HG02642 (cell line): ENCODE results near the gene SCRN2.

Experiments used
- ATAC-seq: cut with Tn5 transposase; IDR thresholded peaks from one replicate; pipeline ENCODE4 v1.9.1; 2021; ENCODE audit warnings: mild to moderate bottlenecking; ENCODE audit not compliant: unreplicated experiment, poor library complexity

SCRN2 gene

GRCh38 chr17:47823519-47823918 lies 17.6 kb downstream of the SCRN2 start:
- no peak for ATAC-seq

- no peak for ATAC-seq
Measured at GRCh38 chr17:47822785-47823184, 18.3 kb downstream of the SCRN2 start.

DNA sequence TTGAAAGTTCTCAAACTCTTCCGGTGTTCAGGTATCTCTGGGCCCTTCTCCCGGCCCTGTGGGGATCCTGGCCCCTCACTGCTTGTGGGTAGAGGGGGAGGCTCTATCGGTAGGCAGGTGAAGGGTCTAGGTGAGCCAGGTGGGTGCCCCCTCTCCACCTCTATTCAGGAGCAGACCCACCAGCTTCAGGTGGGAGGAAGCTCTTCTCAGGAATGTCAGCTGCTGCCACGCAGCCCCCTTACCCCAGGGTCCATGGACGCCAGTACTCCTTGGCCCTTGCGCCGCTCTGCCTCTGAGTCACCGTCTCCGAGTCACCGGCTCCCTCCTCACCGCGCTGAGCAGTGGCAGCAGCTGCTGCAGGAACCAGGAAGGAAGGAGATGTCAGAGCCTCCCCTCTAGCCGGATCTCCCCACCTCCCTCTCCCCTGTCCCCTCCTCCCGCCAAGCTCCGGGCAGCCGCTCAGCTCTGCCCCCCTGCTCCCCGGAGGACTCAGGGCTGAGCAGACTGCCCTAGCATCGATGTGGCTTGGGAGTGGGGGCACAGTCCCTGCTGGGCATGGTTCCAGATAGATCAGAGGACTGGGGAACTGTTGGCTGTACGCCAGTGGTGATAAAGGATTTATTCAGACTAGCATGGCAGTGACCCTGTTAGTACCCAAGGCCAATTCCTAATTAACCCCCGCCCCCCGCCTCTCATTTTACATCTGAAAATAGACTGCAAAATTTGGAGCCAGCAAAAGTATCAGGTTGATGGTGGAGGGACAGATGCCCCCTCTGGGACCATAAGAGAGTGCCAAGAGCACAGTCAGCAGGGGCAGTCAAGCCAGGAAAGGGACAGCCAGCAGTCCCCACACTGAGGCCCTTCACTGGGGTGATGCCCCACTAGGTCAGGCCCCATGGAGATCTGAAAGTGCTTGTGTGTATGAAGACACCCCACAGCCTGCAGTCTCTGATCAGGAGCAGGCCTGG lies 19.4 kb downstream of the SCRN2 start, which contains the start of gene OSBPL7:
OSBPL7 (minus strand) TSS at position 371 of the 968 bp plus-strand sequence. CDS start 1,516 bp downstream, outside the sequence.
- peak; percentile 80 for ATAC-seq

GRCh38 chr17:47821031-47821423 lies 20.0 kb downstream of the SCRN2 start:
- ATAC-seq: no peak

DNA sequence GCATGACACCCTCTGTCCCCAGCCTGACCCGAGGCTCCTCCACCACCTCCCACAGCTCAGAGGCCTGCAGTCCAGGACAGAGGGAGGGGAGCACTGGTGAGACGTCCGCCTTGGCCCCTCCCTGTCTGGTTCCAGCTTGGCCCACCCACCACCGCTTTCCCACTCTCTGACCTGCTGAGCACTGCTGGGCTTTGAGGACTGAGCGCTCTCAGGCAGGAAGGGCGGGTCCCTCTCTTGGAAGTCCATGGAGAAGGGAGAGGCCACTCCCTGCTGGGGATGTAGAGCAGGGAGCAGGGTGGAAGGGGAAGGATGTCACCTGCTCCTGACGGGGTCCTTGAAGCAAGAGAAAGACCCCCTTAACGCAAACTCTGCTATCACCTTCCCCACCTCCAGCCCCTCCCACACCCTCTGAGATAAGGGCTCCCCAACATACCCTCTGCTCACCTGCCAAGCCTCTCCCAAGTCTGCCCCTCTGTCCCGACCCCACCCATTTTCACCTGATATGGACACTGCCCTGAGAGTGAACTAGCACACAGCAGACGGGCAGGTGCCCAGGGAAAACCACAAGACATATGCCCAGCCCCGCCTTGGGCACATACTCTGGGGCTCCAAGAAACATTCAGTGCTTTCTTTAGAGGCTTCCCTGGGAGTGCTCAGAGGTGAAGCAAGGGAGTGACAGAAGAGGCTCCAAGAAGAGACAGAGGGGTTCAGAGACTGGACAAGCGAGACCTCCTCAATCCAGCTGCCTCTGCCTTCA lies 20.9 kb downstream of the SCRN2 start:
- no peak for ATAC-seq

GRCh38 chr17:47819475-47819874 lies 21.6 kb downstream of the SCRN2 start:
- no peak for ATAC-seq

GRCh38 chr17:47818002-47818695 lies 22.9 kb downstream of the SCRN2 start:
- ATAC-seq: no peak

GRCh38 chr17:47816947-47817346 lies 24.1 kb downstream of the SCRN2 start:
- ATAC-seq: no peak

DNA sequence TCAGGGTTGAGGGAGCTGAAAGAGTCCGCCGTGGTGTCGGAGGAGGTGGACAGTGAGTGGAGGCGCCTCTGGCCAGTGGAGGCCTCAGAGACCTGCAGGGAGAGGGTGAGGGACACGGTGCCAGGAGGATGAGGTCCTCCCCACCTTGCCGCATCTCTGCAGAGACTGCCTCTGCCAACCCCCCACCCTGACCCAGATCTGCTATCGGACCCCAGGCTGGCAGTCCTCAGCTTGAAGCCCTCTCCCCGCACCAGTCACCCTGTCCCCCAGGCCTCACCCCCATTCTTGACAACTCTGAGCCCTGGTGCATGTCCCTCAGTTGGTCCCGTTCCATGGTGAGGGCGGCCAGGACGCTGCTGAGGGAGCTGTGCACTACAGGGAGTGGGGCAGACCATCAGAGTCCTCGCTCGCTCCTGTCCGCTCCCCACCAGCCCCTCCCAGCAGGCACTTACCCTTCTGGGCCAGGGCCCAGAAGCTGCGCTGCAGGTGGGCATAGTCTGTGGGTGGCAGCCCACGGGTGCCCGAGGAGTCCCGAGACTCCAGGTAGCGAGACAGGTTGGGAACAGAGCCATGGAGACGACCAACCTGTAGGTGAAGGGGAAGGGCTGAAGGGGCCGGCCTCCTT lies 24.9 kb downstream of the SCRN2 start:
- no peak for ATAC-seq

- no peak for ATAC-seq
Measured at GRCh38 chr17:47815106-47815918, 25.8 kb downstream of the SCRN2 start.

DNA sequence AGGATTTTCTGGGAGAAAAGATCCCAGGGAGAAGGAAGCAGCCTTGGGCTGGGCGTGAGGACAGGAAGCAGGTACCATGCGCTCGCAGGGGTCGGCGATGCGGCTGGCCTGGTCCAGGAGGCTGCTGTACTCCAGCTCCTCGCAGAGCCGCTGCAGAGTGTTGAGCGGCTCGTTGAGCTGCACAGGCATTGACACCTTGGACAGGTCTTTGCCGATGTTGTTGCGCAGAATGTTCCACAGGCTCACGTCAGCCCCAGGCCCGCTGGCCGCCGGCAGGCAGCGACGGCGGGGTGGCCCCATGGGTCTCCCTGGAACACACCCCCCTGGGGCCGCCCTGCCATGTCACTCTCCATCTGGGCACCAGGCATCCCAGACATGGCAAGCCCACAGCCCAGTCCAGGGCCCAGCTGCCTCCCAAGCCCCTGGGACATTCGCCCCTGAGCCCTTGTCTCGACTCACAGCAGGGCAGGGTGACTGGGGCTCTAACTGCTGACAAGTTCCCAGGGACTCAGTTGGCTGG lies 27.5 kb downstream of the SCRN2 start:
- no peak for ATAC-seq

- ATAC-seq: no peak
Measured at GRCh38 chr17:47813077-47813476, 28.0 kb downstream of the SCRN2 start.

- no peak for ATAC-seq
Measured at GRCh38 chr17:47812146-47812920, 28.7 kb downstream of the SCRN2 start.

GRCh38 chr17:47811709-47812108 lies 29.4 kb downstream of the SCRN2 start:
- no peak for ATAC-seq

DNA sequence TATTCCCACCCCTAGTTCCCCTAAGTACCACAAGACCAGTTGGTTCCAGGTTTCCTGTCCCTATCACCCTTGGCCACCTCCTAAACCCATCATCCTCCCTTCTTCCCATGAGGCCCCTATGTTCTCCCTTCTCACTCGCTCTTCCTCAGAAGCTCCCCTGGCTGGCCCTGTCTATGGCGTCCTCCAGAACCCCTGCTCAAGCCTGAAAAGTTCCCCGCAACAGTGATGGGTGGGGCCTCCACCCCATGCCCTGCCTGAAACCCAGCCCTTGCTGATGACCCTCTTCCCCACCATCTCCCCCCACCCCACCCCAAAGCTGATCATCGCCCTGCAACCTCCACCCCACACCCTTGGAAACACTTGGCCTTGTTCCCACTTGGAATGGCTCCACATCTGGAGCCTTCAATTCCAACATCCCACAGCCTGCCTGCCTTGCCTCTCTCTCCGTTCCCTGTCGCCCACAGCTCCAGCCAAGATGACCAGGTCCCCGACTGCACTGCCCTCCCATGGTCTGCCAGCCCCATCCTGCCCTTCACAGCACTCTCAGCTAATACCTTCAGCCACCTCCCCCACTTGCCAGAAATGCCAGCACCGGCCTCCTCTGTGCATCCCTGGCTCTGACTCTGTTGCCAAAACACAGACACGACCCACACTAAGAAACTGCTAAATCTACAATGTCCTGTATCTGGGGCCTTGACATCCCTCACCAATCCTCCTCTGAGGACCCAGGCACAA lies 30.0 kb downstream of the SCRN2 start:
- ATAC-seq: no peak

DNA sequence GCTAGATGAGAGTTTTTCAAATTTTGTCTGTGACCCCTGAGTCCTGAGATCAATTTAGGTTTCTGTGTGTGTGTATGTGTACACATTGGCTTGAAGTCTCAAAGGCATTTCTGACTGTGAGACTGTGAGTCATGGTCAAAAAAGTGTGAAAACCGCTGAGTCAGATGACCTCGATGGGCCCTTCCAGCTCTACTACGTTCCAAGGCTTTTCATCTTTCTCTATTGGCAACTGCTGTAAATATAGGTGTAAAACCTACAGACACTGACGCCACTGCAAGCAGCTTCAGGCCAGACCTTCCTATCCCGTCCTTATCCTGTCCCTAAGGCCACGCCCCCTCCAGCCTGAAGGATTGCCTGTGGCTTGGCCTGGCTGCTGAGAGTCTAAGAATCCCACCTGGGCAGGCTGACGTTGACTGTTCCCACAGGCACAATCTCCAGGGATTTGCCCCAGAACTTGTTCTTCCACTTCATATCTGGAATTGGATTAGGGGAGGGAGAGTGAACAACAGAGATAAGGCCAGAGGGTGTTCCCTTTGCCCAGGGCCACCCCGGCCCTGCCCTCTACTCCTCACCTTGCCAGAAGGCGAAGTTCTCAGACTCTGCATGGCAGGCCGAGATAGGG lies 30.8 kb downstream of the SCRN2 start:
- ATAC-seq: no peak

- ATAC-seq: no peak
Measured at GRCh38 chr17:47808830-47809480, 32.1 kb downstream of the SCRN2 start.
